SJCRH30 (cell line): ENCODE measurements around the gene ARL3. TPM values are rescaled to one million over a fixed set of nuclear protein-coding genes. Genes with fewer than 3 reads are reported as not detected.
"Not testable (repeated sequence)": the region's sequence is repeated elsewhere in the genome, so short reads cannot be mapped to it uniquely, and the experiment has no call there.

Experiments used
- DNase-seq, 2 experiments: peaks; one replicate each; pipeline ENCODE4 v3.0.0-alpha.2; 2015 to 2020
- H3K27ac ChIP-seq: fragments of 250-450 bp; sonication (Bioruptor Pico); 2 replicates; pipeline ENCODE4 v1.5.1; 2020; ENCODE audit warnings: mild to moderate bottlenecking, moderate library complexity
- H3K27me3 ChIP-seq: fragments of 250-450 bp; sonication (Bioruptor Pico); 2 replicates; pipeline ENCODE4 v1.5.1; 2020; ENCODE audit warnings: mild to moderate bottlenecking, moderate library complexity
- H3K36me3 ChIP-seq: fragments of 250-450 bp; sonication (Bioruptor Pico); 2 replicates; pipeline ENCODE4 v1.5.1; 2020; ENCODE audit warnings: mild to moderate bottlenecking, moderate library complexity
- H3K4me1 ChIP-seq: fragments of 250-450 bp; sonication (Bioruptor Pico); 2 replicates; pipeline ENCODE4 v1.5.1; 2020; ENCODE audit warnings: mild to moderate bottlenecking, moderate library complexity
- H3K4me3 ChIP-seq: fragments of 250-450 bp; sonication (Bioruptor Pico); 2 replicates; pipeline ENCODE4 v1.5.1; 2020; ENCODE audit warnings: mild to moderate bottlenecking, moderate library complexity
- H3K9me3 ChIP-seq: fragments of 250-450 bp; sonication (Bioruptor Pico); replicated peaks from 2 replicates; pipeline ENCODE4 v1.5.1; 2020; ENCODE audit warnings: mild to moderate bottlenecking, moderate library complexity
- total RNA-seq: library from RNA; depleted of rRNA; stranded (reverse); fragments of >200 nt; shearing (Covaris generic); gene quantifications from 2 replicates; pipeline ENCODE4 v1.2.3, GENCODE V29; 2014; rRNA removed

The ARL3 gene, protein sequence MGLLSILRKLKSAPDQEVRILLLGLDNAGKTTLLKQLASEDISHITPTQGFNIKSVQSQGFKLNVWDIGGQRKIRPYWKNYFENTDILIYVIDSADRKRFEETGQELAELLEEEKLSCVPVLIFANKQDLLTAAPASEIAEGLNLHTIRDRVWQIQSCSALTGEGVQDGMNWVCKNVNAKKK
- total RNA-seq = 17.6 and 18.0 TPM in 2 replicates

GRCh38 chr10:102713814-102714620, at the start of gene ARL3:
ARL3 (minus strand) TSS chr10:102714397; CDS start chr10:102714275, 122 bp downstream.
- H3K36me3 ChIP-seq = no peaks in the 10 kb centered on the region
- no peaks in the 10 kb centered on the region for H3K27me3 ChIP-seq
- peak within 1 kb of the TSS; percentile 61 for H3K27ac ChIP-seq
- no peaks in the 10 kb centered on the region for H3K9me3 ChIP-seq
- H3K4me3 ChIP-seq = peak within 1 kb of the TSS; percentile 78
- DNase-seq = peak; percentile 99
- H3K4me1 ChIP-seq = peaks cover 25% of the 10 kb centered on the region

DNA sequence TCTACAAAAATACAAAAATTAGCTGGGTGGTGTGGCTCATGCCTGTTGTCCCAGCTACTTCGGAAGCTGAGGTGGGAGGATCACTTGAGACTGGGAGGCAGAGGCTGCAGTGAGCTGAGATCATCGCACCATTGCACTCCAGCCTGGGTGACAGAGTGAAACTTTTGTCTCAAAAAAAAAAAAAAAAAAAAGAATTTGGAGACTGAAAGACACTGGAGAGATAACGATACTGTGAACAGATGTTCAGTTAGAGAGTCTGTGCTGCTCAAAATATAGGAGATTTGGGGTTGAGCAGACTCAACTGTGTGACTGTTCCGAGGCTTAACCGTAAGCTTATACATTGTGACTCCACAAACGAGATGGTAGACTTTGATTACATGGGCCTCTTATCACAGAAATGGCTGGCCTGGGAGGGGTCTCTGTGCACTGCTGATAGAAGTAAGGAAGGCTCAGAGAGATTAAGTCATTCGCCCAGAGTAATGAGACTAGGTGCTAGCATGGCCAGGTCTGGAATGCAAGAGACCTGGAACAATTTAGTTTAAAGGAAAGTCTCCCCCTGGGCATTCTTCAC, 48.9 kb upstream of the ARL3 start:
- no peak overlapping the region for H3K4me3 ChIP-seq
- DNase-seq = peak in 1 of 2 experiments; percentile 37
- peaks cover 4% of the 10 kb centered on the region; the same call in 1 of the 2 replicates for H3K4me1 ChIP-seq
- H3K9me3 ChIP-seq = no peaks in the 10 kb centered on the region
- H3K27me3 ChIP-seq = no peaks in the 10 kb centered on the region
- H3K36me3 ChIP-seq = no peaks in the 10 kb centered on the region
- H3K27ac ChIP-seq = no peak overlapping the region

GRCh38 chr10:102762401-102763015, 48.3 kb upstream of the ARL3 start:
- no peak overlapping the region for H3K27ac ChIP-seq
- H3K9me3 ChIP-seq = no peaks in the 10 kb centered on the region
- peaks cover 4% of the 10 kb centered on the region; the same call in 1 of the 2 replicates for H3K4me1 ChIP-seq
- no peaks in the 10 kb centered on the region for H3K36me3 ChIP-seq
- H3K27me3 ChIP-seq = no peaks in the 10 kb centered on the region
- no peak for DNase-seq
- H3K4me3 ChIP-seq = no peak overlapping the region

- H3K4me3 ChIP-seq = no peak overlapping the region
- no peak for DNase-seq
- peaks cover 4% of the 10 kb centered on the region; the same call in 1 of the 2 replicates for H3K4me1 ChIP-seq
- no peaks in the 10 kb centered on the region for H3K9me3 ChIP-seq
- no peaks in the 10 kb centered on the region for H3K27me3 ChIP-seq
- H3K27ac ChIP-seq = no peak overlapping the region
- H3K36me3 ChIP-seq = no peaks in the 10 kb centered on the region
These were observed 47.8 kb upstream of the ARL3 start for GRCh38 chr10:102761981-102762380.

- H3K4me1 ChIP-seq = peaks cover 4% of the 10 kb centered on the region; the same call in 1 of the 2 replicates
- no peaks in the 10 kb centered on the region for H3K27me3 ChIP-seq
- no peak overlapping the region for H3K4me3 ChIP-seq
- H3K36me3 ChIP-seq = no peaks in the 10 kb centered on the region
- H3K27ac ChIP-seq = no peak overlapping the region
- no peaks in the 10 kb centered on the region for H3K9me3 ChIP-seq
- DNase-seq = no peak
These were observed 45.5 kb upstream of the ARL3 start for GRCh38 chr10:102759497-102760210.

GRCh38 chr10:102758933-102759262, 44.7 kb upstream of the ARL3 start:
- not testable (repeated sequence) for H3K4me3 ChIP-seq, H3K9me3 ChIP-seq, H3K36me3 ChIP-seq, H3K27me3 ChIP-seq, DNase-seq, H3K4me1 ChIP-seq, H3K27ac ChIP-seq

DNA sequence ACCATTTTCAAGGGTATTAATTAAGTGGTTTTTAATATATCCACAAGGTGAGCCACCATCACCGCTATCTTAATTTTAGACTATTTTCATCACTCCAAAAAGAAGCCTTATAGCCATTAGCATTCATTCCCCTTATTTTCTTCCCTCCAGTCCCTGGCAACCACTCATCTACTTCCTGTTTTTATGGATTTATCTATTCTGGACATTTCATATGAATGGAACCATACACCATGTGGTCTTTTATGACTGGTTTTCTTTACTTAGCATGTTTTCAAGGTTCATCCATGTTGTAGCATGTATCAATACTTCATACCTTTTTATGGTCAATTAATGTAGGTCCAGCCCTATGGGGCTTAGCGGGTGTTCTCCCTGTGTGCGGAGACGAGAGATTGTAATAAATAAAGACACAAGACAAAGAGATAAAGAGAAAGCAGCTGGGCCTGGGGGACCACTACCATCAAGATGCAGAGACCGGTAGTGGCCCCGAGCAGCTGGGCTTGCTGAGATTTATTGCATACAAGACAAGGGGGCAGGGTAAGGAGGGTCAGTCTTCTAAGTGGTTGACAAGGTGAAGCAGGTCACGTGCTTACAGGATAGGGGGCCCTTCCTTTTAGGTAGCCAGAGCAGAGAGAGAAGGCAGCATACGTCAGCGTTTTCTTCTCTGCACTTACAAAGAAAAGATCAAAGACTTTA, 44.2 kb upstream of the ARL3 start:
- no peak overlapping the region for H3K4me3 ChIP-seq
- no peak overlapping the region for H3K27ac ChIP-seq
- DNase-seq = no peak

GRCh38 chr10:102757323-102757722, 43.1 kb upstream of the ARL3 start:
- no peaks in the 10 kb centered on the region for H3K9me3 ChIP-seq
- H3K4me1 ChIP-seq = peaks cover 17% of the 10 kb centered on the region
- H3K27me3 ChIP-seq = no peaks in the 10 kb centered on the region
- no peak overlapping the region for H3K4me3 ChIP-seq
- no peak for DNase-seq
- no peaks in the 10 kb centered on the region for H3K36me3 ChIP-seq
- no peak overlapping the region for H3K27ac ChIP-seq

More for the DNA sequence above, 44.2 kb upstream of the ARL3 start:
- H3K9me3 ChIP-seq = no peaks in the 10 kb centered on the region
- peaks cover 12% of the 10 kb centered on the region for H3K4me1 ChIP-seq
- H3K36me3 ChIP-seq = no peaks in the 10 kb centered on the region
- H3K27me3 ChIP-seq = no peaks in the 10 kb centered on the region

DNA sequence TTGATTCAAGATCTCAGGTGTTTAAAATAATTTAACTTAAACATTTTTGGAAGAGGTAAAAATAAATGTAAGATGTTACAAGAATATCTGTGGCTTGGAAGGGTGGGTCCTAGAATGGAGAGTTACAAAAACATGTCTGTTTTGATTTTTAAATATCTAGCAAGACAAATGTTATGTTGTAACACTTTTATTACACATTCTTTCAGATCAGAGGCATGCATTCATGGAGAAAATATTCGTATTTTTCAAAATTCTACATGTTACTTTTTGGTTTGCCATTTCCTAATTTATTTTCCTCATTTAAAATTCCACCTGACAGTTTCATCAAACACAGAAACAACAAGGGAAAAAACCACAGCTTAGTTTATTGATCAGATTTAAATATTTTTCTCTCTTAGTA, 39.5 kb upstream of the ARL3 start:
- Histone ChIP-seq H3K9me3 (no peaks in the 10 kb centered on the region), H3K4me1 (peaks cover 17% of the 10 kb centered on the region), H3K4me3 (no peak overlapping the region), H3K36me3 (no peaks in the 10 kb centered on the region), H3K27me3 (no peaks in the 10 kb centered on the region), H3K27ac (no peak overlapping the region)
- DNase-seq = no peak

DNA sequence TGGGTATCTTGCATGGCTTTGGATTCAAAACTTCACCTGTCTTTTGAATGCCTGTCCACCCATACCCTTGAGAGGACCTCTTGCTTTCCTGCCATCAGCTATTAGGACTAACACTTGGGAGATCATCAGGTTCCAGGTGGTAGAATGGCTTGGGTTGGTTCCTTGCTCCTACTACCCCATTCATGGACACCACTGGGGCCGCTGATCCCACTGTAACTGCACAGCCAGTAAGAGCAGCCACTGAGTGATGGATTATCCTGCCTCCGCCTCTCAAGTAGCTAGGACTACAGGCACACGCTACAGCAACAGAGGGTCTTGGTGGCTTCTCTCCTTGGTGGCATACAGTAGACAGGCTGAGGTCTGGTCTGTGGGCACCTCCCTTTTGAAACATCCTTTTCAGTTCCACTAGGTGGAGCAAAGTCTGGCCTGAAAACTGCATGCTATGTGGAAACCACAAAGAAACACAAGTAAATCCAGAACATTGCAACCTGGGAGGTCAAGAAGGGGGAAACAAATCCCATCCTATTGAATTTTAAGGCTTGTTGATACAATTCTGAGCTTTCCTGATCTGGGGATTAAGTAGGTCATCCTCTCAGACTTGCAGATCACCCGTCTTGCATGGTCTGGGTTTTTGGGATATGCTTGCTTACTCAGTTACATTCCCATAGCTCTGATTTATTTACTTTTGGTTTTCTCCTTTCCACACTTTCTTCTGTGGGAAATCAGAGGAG, 38.9 kb upstream of the ARL3 start:
- no peak overlapping the region for H3K4me3 ChIP-seq
- H3K4me1 ChIP-seq = peaks cover 17% of the 10 kb centered on the region
- DNase-seq = peak; percentile 88 to 96
- no peaks in the 10 kb centered on the region for H3K9me3 ChIP-seq
- no peaks in the 10 kb centered on the region for H3K27me3 ChIP-seq
- no peaks in the 10 kb centered on the region for H3K36me3 ChIP-seq
- H3K27ac ChIP-seq = no peak overlapping the region

GRCh38 chr10:102752266-102752930, 38.2 kb upstream of the ARL3 start:
- Histone ChIP-seq H3K4me3 (no peak overlapping the region), H3K4me1 (peaks cover 17% of the 10 kb centered on the region), H3K27me3 (no peaks in the 10 kb centered on the region), H3K9me3 (no peaks in the 10 kb centered on the region), H3K36me3 (no peaks in the 10 kb centered on the region), H3K27ac (no peak overlapping the region)
- DNase-seq = no peak

GRCh38 chr10:102745157-102745556, 31.0 kb upstream of the ARL3 start:
- no peak overlapping the region for H3K4me3 ChIP-seq

GRCh38 chr10:102744374-102745051, 30.3 kb upstream of the ARL3 start:
- H3K27ac ChIP-seq = peak overlapping the region; percentile 2; the same call in 1 of the 2 replicates
- peak overlapping the region; percentile 67 for H3K4me3 ChIP-seq
- H3K36me3 ChIP-seq = no peaks in the 10 kb centered on the region
- H3K27me3 ChIP-seq = no peaks in the 10 kb centered on the region
- DNase-seq = no peak
- H3K9me3 ChIP-seq = no peaks in the 10 kb centered on the region
- peaks cover 19% of the 10 kb centered on the region for H3K4me1 ChIP-seq

More at GRCh38 chr10:102745157-102745556, 31.0 kb upstream of the ARL3 start:
- no peaks in the 10 kb centered on the region for H3K9me3 ChIP-seq
- no peaks in the 10 kb centered on the region for H3K27me3 ChIP-seq
- DNase-seq = no peak
- H3K36me3 ChIP-seq = no peaks in the 10 kb centered on the region
- H3K27ac ChIP-seq = no peak overlapping the region
- peaks cover 19% of the 10 kb centered on the region for H3K4me1 ChIP-seq
